Stimulated activated CD8-positive, alpha-beta memory T cell treated with anti-CD3 and anti-CD28 coated beads, Interleukin-15, amount 100 ng/mL, for 24 hours (primary cell): ENCODE data around the gene FUT3.

Experiments used
- DNase-seq: peaks from one replicate; pipeline ENCODE4 v3.0.0-alpha.2; 2020; ENCODE audit warnings: low read depth

The FUT3 gene

GRCh38 chr19:5823579-5824281 lies 27.5 kb downstream of the FUT3 start:
- DNase-seq: no peak

GRCh38 chr19:5822181-5822844 lies 28.9 kb downstream of the FUT3 start:
- DNase-seq: no peak

GRCh38 chr19:5821521-5822180 lies 29.6 kb downstream of the FUT3 start:
- no peak for DNase-seq

GRCh38 chr19:5820785-5821184 lies 30.5 kb downstream of the FUT3 start:
- no peak for DNase-seq

- no peak for DNase-seq
Measured at GRCh38 chr19:5818594-5818993, 32.7 kb downstream of the FUT3 start.

GRCh38 chr19:5817218-5817617 lies 34.0 kb downstream of the FUT3 start:
- DNase-seq: no peak

GRCh38 chr19:5814852-5815246 lies 36.4 kb downstream of the FUT3 start:
- no peak for DNase-seq

GRCh38 chr19:5814123-5814851 lies 37.0 kb downstream of the FUT3 start:
- DNase-seq: no peak

- no peak for DNase-seq
Measured at GRCh38 chr19:5811117-5811516, 40.1 kb downstream of the FUT3 start.

GRCh38 chr19:5809469-5809868 lies 41.8 kb downstream of the FUT3 start:
- no peak for DNase-seq

GRCh38 chr19:5809053-5809452 lies 42.2 kb downstream of the FUT3 start:
- DNase-seq: no peak

GRCh38 chr19:5808120-5808816 lies 43.0 kb downstream of the FUT3 start:
- no peak for DNase-seq

- no peak for DNase-seq
Measured at GRCh38 chr19:5806905-5807304, 44.3 kb downstream of the FUT3 start.

- no peak for DNase-seq
Measured at GRCh38 chr19:5806133-5806489, 45.1 kb downstream of the FUT3 start.

- no peak for DNase-seq
Measured at GRCh38 chr19:5805462-5806132, 45.7 kb downstream of the FUT3 start.

- DNase-seq: no peak
Measured at GRCh38 chr19:5804516-5805461, 46.5 kb downstream of the FUT3 start, which contains the start of gene NRTN. NRTN (plus strand) TSS chr19:5805067; CDS start chr19:5824166, 19,099 bp downstream.

- DNase-seq: peak; percentile 85
Measured at GRCh38 chr19:5803752-5804515, 47.3 kb downstream of the FUT3 start.

GRCh38 chr19:5803441-5803751 lies 47.9 kb downstream of the FUT3 start:
- no peak for DNase-seq

- no peak for DNase-seq
Measured at GRCh38 chr19:5801796-5802619, 49.2 kb downstream of the FUT3 start.
